HepG2 (cell line): Measurements from ENCODE around the gene MPI. TPM values are rescaled to one million over a fixed set of nuclear protein-coding genes. Genes with fewer than 3 reads are reported as not detected.

Experiments
- GPBP1L1 ChIP-seq: sonication (generic); formaldehyde crosslinking; IDR thresholded peaks from 2 replicates; pipeline ENCODE4 v1.5.0; 2020; ENCODE audit warnings: mild to moderate bottlenecking, missing genetic modification reagents
- IRX3 ChIP-seq: sonication (generic); formaldehyde crosslinking; IDR thresholded peaks from 2 replicates; pipeline ENCODE4 v1.8.1; 2023; ENCODE audit warnings: mild to moderate bottlenecking, low read depth, missing genetic modification reagents, borderline replicate concordance
- NFE2L2 ChIP-seq: fragments of 150-350 bp; IDR thresholded peaks from 2 replicates; pipeline ENCODE4 v1.6.1; 2014; ENCODE audit warnings: low read length
- RERE ChIP-seq: IDR thresholded peaks from 2 replicates; pipeline ENCODE4 v1.6.1; 2016; ENCODE audit warnings: low read depth, missing genetic modification reagents, missing compliant biosample characterization
- ZBTB26 ChIP-seq: IDR thresholded peaks from 2 replicates; pipeline ENCODE4 v1.6.1; 2016; ENCODE audit warnings: missing compliant biosample characterization, missing genetic modification reagents, borderline replicate concordance
- ZBTB4 ChIP-seq: sonication (generic); formaldehyde crosslinking; IDR thresholded peaks from 2 replicates; pipeline ENCODE4 v1.4.0; 2020; ENCODE audit warnings: missing genetic modification reagents, mild to moderate bottlenecking, borderline replicate concordance
- ZNF205 ChIP-seq: IDR thresholded peaks from 2 replicates; pipeline ENCODE4 v1.6.1; 2018; ENCODE audit warnings: missing biosample characterization, missing genetic modification reagents
- ZNF337 ChIP-seq: sonication (generic); formaldehyde crosslinking; IDR thresholded peaks from 2 replicates; pipeline ENCODE4 v1.5.1; 2020; ENCODE audit warnings: missing genetic modification reagents, low read depth, mild to moderate bottlenecking, borderline replicate concordance
- ZNF44 ChIP-seq: sonication (generic); formaldehyde crosslinking; IDR thresholded peaks from 2 replicates; pipeline ENCODE4 v1.5.1; 2020; ENCODE audit warnings: mild to moderate bottlenecking, missing genetic modification reagents
- ZNF446 ChIP-seq: sonication (generic); formaldehyde crosslinking; IDR thresholded peaks from 2 replicates; pipeline ENCODE4 v1.5.0; 2020; ENCODE audit warnings: mild to moderate bottlenecking, missing genetic modification reagents
- ZNF557 ChIP-seq: sonication (generic); formaldehyde crosslinking; IDR thresholded peaks from 2 replicates; pipeline ENCODE4 v1.4.0; 2020; ENCODE audit warnings: missing genetic modification reagents
- ZNF781 ChIP-seq: sonication (generic); formaldehyde crosslinking; IDR thresholded peaks from 2 replicates; pipeline ENCODE4 v1.5.1; 2020; ENCODE audit warnings: borderline replicate concordance, mild to moderate bottlenecking, missing genetic modification reagents; ENCODE audit errors: not compliant biosample characterization
- ZNF891 ChIP-seq: sonication (generic); formaldehyde crosslinking; IDR thresholded peaks from 2 replicates; pipeline ENCODE4 v1.5.0; 2020; ENCODE audit warnings: mild to moderate bottlenecking, missing genetic modification reagents
- polyA plus RNA-seq, 8 experiments: library from polyadenylated mRNA; depleted of rRNA in 3 of 8; stranded (reverse) in 7 of 8; unstranded in 1 of 8; fragments of >200 nt; fragmentation: Illumina TruSeq in 4 of 8; extraction: Trizol in 4 of 8; gene quantifications; 2 replicates each; pipeline versions ENCODE4 v1.2.1 to v1.2.3, GENCODE V29; 2011 to 2016; ENCODE audit warnings: low read depth in 4 of 8, missing spikeins in 1 of 8, mixed read lengths in 1 of 8; ENCODE audit not compliant: insufficient read depth in 1 of 8
- total RNA-seq, 5 experiments: library from RNA; depleted of rRNA; stranded (reverse); fragments of >200 nt; fragmentation: Illumina TruSeq; extraction: Trizol; gene quantifications; 2 replicates each; pipeline ENCODE4 v1.2.3, GENCODE V29; 2016; ENCODE audit warnings: low read depth in 1 of 5
- TF ChIP-seq, protein P1 (sequence below): sonication (generic); formaldehyde crosslinking; IDR thresholded peaks from 2 replicates; pipeline ENCODE4 v1.4.0; 2020; ENCODE audit warnings: missing genetic modification reagents, borderline replicate concordance

MPI gene
- total and polyA plus RNA-seq, 2 of the 13 experiments (the other 11 are each of a cell fraction or from before 2014, with no cell fraction given) = 36.9 to 63.5 TPM

DNA sequence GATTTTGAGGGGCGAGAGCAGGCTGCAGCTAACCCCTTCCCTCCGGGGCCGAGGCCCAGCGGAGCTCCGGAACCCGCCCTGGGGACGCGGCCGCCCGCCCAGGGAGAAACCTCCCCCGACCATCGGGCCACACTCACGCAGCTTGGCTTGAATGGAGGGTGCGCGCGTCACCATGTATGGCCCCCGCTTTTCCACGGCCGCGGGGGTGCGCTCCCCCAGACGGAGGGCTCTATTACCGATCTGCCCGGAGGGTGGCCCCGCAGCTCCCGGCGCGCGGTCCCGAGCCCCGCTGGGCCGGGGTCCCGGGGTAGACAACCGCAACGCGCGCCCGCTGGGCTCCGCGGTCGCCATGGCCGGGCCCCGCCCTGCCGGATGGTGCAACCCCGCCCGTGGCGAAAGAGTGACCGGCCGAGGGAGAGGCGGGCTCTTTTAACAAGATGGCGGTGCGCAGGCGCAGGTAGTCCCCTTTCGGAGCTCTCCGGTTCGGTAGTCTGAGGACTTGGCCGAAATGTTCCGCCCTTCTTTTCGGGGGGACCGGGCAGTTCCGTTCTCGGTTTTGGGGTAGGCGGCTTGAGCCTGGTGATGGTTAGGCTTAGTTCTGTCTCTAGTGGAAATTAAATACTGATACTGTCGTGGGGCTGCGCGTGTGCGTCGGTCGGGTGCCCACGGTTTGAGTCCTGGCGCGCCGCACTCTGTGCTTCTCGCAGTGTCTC is 16.8 kb downstream of the MPI start, which contains the start of gene FAM219B (continued):
- 0 out of 2 replicates have a peak, but pooled peaks have one; percentile 8 for TF ChIP-seq RERE (CRISPR knock-in tag)
- TF ChIP-seq ZNF557 (CRISPR knock-in tag) = no peak
- TF ChIP-seq ZBTB4 (CRISPR knock-in tag) = no peak
- TF ChIP-seq, protein P1, sequence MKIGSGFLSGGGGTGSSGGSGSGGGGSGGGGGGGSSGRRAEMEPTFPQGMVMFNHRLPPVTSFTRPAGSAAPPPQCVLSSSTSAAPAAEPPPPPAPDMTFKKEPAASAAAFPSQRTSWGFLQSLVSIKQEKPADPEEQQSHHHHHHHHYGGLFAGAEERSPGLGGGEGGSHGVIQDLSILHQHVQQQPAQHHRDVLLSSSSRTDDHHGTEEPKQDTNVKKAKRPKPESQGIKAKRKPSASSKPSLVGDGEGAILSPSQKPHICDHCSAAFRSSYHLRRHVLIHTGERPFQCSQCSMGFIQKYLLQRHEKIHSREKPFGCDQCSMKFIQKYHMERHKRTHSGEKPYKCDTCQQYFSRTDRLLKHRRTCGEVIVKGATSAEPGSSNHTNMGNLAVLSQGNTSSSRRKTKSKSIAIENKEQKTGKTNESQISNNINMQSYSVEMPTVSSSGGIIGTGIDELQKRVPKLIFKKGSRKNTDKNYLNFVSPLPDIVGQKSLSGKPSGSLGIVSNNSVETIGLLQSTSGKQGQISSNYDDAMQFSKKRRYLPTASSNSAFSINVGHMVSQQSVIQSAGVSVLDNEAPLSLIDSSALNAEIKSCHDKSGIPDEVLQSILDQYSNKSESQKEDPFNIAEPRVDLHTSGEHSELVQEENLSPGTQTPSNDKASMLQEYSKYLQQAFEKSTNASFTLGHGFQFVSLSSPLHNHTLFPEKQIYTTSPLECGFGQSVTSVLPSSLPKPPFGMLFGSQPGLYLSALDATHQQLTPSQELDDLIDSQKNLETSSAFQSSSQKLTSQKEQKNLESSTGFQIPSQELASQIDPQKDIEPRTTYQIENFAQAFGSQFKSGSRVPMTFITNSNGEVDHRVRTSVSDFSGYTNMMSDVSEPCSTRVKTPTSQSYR (CRISPR knock-in tag) = 0 out of 2 replicates have a peak, but pooled peaks have one; percentile 6
- TF ChIP-seq GPBP1L1 (CRISPR knock-in tag) = no peak
- TF ChIP-seq ZNF891 = no peak
- no peak; the same call in none of the 2 replicates for TF ChIP-seq ZBTB26 (CRISPR knock-in tag)
- TF ChIP-seq ZNF337 (CRISPR knock-in tag) = no peak; the same call in 1 of the 2 replicates
- no peak for TF ChIP-seq IRX3 (CRISPR knock-in tag)
- no peak for TF ChIP-seq ZNF781
- TF ChIP-seq ZNF446 (CRISPR knock-in tag) = no peak
- TF ChIP-seq NFE2L2 = no peak
- TF ChIP-seq ZNF205 = no peak
- TF ChIP-seq ZNF44 = no peak
